Vagina (tissue), 2 donors: ENCODE results near the gene SCAF4.

Experiments used
- POLR2A ChIP-seq, 2 donors: fragments of 450-650 bp; IDR thresholded peaks; one replicate each; pipeline ENCODE4 v1.6.1; 2017; ENCODE audit warnings: antibody characterized with exemption in 2 of 2, mild to moderate bottlenecking in 2 of 2, moderate library complexity in 2 of 2
- TF ChIP-seq, protein P1 (sequence below), 3 experiments: fragments of 450-650 bp in 2 of 3; fragments of 200-600 bp in 1 of 3; sonication (generic) in 1 of 3; IDR thresholded peaks; one replicate each; pipeline ENCODE4 v1.5.1; 2017 to 2019; ENCODE audit warnings: antibody characterized with exemption in 3 of 3, mild to moderate bottlenecking in 2 of 3, moderate library complexity in 2 of 3

DNA sequence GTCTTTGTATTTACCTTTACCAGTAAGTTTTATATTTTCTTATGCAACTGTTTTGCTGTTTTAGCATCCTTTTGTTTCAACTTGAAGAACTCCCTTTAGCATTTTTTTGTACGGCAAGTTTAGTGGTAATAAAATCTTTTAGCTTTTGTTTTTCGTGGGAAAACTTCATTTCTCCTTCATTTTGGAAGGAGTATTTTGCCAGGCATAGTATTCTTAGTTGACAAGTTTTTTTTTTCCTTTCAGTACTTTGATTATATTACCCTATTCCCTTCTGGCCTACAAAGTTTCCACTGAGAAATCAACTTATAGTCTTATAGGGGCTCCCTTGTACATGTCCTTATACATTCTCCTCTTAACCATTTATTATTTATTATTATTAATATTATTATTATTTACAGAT is 95.0 kb downstream of the SCAF4 start:
- TF ChIP-seq, protein P1, sequence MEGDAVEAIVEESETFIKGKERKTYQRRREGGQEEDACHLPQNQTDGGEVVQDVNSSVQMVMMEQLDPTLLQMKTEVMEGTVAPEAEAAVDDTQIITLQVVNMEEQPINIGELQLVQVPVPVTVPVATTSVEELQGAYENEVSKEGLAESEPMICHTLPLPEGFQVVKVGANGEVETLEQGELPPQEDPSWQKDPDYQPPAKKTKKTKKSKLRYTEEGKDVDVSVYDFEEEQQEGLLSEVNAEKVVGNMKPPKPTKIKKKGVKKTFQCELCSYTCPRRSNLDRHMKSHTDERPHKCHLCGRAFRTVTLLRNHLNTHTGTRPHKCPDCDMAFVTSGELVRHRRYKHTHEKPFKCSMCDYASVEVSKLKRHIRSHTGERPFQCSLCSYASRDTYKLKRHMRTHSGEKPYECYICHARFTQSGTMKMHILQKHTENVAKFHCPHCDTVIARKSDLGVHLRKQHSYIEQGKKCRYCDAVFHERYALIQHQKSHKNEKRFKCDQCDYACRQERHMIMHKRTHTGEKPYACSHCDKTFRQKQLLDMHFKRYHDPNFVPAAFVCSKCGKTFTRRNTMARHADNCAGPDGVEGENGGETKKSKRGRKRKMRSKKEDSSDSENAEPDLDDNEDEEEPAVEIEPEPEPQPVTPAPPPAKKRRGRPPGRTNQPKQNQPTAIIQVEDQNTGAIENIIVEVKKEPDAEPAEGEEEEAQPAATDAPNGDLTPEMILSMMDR (IDR thresholded peaks at IDR 0.05): no peak
- no peak for TF ChIP-seq POLR2A (IDR thresholded peaks at IDR 0.05)
